G401 (cell line): ENCODE data around the gene TECTB. TPM values are rescaled to one million over a fixed set of nuclear protein-coding genes. Genes with fewer than 3 reads are reported as not detected.

Experiments
- DNase-seq: peaks from one replicate; pipeline ENCODE4 v3.0.0-alpha.2; 2015; ENCODE audit warnings: low spot score
- in situ Hi-C: cut with HindIII; loops from 2 replicates; pipeline ENCODE4 v1.10.0; 2016; ENCODE audit warnings: low sequenced_read_pairs, mixed read lengths
- total RNA-seq: library from RNA; depleted of rRNA; stranded (reverse); fragments of >200 nt; shearing (Covaris generic); gene quantifications from 2 replicates; pipeline ENCODE4 v1.2.3, GENCODE V29; 2014

The TECTB gene
- total RNA-seq, 1 experiment from 2014 or later: not detected

DNA sequence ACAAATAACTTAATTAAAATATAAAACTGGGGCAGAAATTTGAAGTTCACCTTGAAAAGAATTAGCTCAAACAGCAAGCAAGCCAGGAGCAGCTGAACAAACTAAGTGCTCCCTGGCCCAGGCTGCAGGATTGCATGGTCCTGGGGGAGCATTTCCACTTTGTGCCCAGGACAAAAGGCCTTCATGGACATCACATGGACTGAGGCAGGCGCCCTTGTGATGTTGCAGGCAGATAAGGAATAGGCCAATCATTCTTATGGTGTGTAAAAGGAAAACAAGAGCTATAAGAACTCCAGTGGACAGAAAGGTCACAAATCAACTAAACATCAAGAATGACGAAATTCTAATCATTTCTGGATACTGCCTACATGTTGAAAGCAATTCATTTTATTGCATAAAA lies 17.5 kb upstream of the TECTB start:
- in situ Hi-C loops: no loop called here
- no peak for DNase-seq

- in situ Hi-C loops: no loop called here
- no peak for DNase-seq
Observed at GRCh38 chr10:112269266-112269665, 13.9 kb upstream of the TECTB start.

GRCh38 chr10:112271982-112272381 lies 11.2 kb upstream of the TECTB start:
- in situ Hi-C loops: no loop called here

GRCh38 chr10:112274831-112275230 lies 8.4 kb upstream of the TECTB start:
- in situ Hi-C loops: no loop called here
- DNase-seq: no peak

More at GRCh38 chr10:112271982-112272381, 11.2 kb upstream of the TECTB start:
- DNase-seq: no peak

DNA sequence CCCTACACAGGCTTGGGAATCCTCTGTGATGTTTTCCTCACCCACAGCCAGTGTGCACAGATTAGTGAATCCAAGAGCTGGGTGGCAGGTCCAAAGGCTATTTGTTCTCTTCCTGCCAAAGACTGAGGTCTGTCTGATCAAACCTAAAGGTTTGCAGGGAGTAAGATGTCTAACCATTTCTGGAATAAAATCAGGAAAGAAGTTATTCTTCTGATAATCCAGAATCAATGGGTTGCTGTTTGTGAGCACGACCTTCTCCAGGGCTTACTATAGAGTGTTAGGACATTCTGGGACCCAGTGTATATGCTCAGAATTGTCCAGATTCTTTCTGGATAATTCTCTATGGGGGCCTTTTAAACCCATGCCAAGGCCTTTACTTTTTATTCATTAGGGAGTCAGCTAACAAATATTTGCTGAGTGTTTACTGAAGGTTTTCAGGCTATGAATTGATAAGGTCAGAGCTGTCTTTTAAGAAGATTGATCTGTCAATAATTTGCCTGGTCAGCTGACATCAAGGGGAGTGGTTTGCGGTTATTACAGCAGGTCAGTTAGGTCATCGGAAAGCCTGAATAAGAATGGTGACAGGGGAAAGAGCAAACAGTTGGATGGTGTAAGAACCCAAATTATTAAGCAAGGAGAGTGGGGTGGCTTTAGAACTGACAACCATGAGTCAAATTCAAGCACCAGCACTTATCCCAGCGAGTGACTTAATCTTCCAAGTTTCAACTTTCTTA lies 7.5 kb upstream of the TECTB start:
- no peak for DNase-seq
- in situ Hi-C loops: no loop called here

- DNase-seq: no peak
- in situ Hi-C loops: no loop called here
Observed at GRCh38 chr10:112278871-112279270, 4.3 kb upstream of the TECTB start.

GRCh38 chr10:112279433-112279832 lies 3.8 kb upstream of the TECTB start:
- in situ Hi-C loops: no loop called here
- DNase-seq: no peak

GRCh38 chr10:112280205-112280921 lies 2.8 kb upstream of the TECTB start:
- in situ Hi-C loops: no loop called here
- DNase-seq: no peak

- in situ Hi-C loops: no loop called here
- no peak for DNase-seq
Observed at GRCh38 chr10:112282086-112282485, 1.1 kb upstream of the TECTB start.

DNA sequence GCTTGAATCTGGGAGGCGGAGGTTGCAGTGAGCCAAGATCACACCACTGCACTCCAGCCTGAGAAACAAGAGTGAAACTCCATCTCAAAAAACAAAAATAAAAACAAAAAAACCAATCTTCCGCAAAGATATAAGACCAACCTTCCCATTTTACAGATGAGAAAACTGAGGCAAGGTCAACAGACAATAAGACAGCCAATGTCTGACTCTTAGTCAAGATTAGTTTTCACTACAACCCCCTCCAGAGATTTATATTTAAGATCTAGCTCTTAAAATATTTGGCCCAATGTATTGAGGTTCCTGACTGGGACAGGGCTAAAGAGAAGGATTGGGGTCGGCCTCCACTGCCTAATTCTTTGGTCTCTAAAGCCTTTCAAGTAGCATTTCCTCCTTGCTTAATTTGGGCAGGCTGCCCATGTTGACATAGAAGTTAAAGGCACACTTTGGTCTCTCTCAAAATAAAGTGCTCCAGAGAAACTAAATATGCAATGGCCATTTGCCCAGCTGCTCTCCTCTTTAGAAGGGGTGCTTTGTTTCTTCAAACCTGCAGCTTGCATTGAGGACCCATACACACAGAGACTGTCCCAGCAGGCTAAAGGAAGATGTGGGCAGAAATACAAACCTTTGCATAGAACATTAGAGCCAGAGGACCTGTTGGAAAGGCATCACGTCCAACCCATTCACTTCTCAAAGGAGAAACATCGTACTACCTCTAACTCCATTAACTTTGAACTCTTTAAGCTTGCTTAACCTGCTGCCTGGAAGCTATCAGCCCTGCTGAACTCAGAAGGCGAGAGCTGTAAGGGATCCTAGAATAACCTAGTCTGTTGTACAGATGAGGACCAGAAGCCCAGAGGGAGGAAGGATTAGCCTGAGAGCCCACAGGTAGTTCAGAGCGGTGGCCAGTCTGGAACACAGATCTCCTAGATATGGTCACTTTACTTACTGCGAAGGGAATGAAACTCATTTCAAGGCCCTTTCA lies 3.9 kb downstream of the TECTB start:
- DNase-seq: peak; percentile 5
- in situ Hi-C loops: no loop called here

GRCh38 chr10:112287844-112288243 lies 4.6 kb downstream of the TECTB start:
- in situ Hi-C loops: no loop called here

DNA sequence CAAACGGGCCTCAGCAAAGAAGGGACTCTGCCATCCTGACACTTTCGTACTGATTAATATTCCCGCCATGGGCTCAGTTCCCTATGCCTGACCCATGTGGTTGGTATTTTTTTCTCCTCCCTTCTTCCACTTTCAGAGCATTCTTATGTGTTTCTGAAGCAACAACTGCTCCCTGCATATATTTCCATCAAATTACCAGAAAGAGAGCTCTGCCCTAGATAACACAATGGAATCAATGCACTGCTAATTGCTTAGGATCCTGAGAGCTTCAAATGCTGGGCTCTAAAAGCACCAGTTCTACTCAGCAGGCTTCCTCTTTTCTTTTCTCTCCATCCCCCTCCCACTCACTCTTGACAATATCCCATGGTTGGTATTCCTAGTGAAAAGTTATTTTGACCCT lies 5.3 kb downstream of the TECTB start:
- peak; percentile 31 for DNase-seq
- in situ Hi-C loops: no loop called here

More at GRCh38 chr10:112287844-112288243, 4.6 kb downstream of the TECTB start:
- DNase-seq: no peak

DNA sequence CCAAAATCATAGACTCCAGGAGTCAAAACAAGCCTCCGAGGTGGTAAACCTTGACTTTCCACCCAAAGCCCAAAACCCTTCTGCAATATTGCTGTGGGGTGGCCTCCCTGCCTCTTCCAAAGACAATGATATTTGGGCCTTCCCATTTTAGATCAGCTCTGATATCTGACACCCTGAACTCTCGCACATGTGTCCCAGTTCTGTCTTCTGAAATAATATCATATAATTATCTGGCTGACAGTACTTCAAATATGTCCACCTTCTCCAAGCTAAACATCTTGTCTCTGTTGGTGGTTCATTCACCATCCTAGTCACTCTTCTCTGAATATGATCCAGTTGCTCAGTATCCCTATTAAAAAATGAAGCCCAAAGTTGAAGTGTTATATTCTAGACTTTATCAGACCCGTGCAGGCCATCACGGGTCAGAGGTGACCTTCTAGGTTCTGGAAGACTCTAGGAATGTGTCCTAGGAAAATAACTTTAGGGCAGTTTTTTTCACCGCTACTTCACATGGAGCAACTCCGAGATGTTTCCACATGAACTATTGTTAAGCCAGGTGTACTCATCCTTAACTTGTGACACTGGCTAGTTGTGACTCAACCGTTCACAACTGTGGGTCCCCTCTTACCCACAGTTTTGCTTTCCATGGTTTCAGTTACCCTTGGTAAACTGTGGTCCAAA lies 6.3 kb downstream of the TECTB start:
- no peak for DNase-seq
- in situ Hi-C loops: no loop called here

GRCh38 chr10:112290054-112290373 lies 6.8 kb downstream of the TECTB start:
- in situ Hi-C loops: no loop called here
- no peak for DNase-seq

DNA sequence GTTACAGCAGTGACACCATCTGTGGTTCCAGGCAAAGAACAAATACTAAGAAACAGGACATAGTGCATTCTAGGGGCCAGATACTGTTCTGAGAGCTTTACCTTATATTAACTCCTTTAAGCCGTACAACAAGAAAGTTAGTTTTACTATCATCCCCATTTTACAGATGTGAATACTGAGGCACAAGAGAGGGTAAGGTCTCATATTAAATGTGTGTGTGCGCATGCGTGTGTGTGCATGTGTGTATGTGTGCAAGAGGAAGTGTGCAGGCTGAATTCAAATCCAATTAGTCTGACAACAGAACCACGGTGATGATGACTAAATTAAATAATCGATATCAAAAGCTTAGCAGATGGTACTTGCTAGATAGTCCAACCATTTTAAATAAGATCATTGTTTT lies 11.0 kb downstream of the TECTB start:
- in situ Hi-C loops: no loop called here
- DNase-seq: no peak

- no peak for DNase-seq
- in situ Hi-C loops: no loop called here
Observed at GRCh38 chr10:112295853-112296830, 12.9 kb downstream of the TECTB start.

DNA sequence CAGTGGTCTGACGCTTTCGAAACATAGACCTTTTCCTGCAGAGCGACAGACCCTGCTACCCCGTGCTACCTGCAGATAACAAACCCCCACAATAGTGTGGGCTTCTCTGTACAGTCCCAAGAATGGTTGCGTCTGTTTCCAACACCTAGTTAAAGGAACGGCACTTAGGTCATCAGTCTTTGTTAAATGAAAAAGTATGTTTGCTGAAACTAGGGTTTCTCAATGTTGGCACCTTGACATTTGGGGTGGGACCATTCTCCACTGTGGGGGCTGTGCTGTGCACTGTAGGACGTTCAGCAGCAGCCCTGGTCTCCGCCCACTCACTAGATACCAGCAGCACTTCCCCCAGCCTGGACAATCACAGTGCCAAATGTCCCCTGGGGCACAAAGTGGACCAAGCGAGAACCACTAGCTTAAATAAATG lies 13.7 kb downstream of the TECTB start:
- no peak for DNase-seq
- in situ Hi-C loops: no loop called here

DNA sequence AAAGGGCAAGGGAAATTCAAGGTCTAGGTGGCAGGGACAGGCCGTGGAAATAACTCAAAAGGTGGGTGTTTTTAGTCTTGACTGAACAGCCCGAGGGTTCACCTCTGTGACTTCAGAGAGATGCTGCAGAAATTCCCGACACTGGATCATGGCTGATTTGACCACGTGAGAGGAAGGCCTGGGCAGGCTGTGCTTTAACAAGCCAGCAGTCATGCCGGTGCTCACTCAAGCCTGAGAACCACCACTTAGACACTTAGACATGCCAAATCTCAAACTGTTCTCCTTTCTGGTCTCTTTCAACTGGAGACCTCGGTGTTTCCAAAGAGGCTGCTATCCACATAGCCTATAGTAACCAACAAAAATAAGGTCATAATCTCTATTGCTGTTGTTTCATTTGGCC lies 15.4 kb downstream of the TECTB start:
- no peak for DNase-seq
- in situ Hi-C loops: no loop called here
